Measurements from ENCODE around the gene PDIA5. TPM values are rescaled to one million over a fixed set of nuclear protein-coding genes. Genes with fewer than 3 reads are reported as not detected.

Gene PDIA5
- polyA plus RNA-seq, 1 donor (not counting 4 experiments of a cell fraction or from before 2014, with no cell fraction given), result 29.8 TPM

DNA sequence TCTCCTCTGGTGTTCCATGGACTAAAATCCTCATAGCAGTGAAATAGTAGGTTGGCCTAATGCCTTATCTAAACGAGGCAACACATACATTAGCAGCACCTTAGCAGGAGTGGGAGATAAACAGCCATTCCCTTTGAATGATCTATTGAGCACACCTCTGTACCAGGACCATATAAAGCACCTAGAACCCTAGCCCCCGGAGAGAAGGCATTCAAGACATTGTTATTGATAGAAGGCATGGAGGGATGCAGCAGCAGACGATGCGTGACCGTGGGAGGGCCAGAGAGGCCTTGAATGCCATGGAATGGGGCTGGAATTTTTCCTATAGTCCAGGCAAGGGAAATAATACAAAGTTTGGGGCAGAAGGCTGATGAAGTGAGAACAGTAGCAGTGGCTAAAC, 32.7 kb upstream of the PDIA5 start:
- no peak for TF ChIP-seq EZH2 (IDR thresholded peaks at IDR 0.05; ENCODE audit: low read length)
- TF ChIP-seq, protein P1, sequence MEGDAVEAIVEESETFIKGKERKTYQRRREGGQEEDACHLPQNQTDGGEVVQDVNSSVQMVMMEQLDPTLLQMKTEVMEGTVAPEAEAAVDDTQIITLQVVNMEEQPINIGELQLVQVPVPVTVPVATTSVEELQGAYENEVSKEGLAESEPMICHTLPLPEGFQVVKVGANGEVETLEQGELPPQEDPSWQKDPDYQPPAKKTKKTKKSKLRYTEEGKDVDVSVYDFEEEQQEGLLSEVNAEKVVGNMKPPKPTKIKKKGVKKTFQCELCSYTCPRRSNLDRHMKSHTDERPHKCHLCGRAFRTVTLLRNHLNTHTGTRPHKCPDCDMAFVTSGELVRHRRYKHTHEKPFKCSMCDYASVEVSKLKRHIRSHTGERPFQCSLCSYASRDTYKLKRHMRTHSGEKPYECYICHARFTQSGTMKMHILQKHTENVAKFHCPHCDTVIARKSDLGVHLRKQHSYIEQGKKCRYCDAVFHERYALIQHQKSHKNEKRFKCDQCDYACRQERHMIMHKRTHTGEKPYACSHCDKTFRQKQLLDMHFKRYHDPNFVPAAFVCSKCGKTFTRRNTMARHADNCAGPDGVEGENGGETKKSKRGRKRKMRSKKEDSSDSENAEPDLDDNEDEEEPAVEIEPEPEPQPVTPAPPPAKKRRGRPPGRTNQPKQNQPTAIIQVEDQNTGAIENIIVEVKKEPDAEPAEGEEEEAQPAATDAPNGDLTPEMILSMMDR (optimal IDR thresholded peaks at IDR 0.05 in 1 of 3, IDR thresholded peaks at IDR 0.05 in 1 of 3, conservative IDR thresholded peaks at IDR 0.05 in 1 of 3; ENCODE audit: extremely low read depth in 1 of 3, insufficient read depth in 2 of 3, low read length in 3 of 3), result no peak
- Histone ChIP-seq H3K4me3 (ENCODE audit: control insufficient read depth in 2 of 3, extremely low read depth in 1 of 3, insufficient read depth in 2 of 3, low read depth in 1 of 3, low read length in 3 of 3) (no peak overlapping the region), H3K27me3 (ENCODE audit: control insufficient read depth, extremely low read depth, insufficient read depth, low read length) (peaks cover 15% of the 10 kb centered on the region), H3K36me3 (ENCODE audit: control insufficient read depth in 2 of 2, extremely low read depth in 1 of 2, insufficient read depth in 2 of 2, low read length in 2 of 2) (no peaks in the 10 kb centered on the region), H3K4me1 (ENCODE audit: control insufficient read depth, extremely low read depth, insufficient read depth, low read length) (peaks cover under 1% of the 10 kb centered on the region), H3K4me2 (ENCODE audit: control insufficient read depth, extremely low read depth, insufficient read depth, low read depth, low read length) (no peak overlapping the region), H3K9ac (ENCODE audit: control insufficient read depth, extremely low read depth, insufficient read depth, low read length) (no peak overlapping the region), H3K79me2 (ENCODE audit: control insufficient read depth, insufficient read depth, low read length) (no peaks in the 10 kb centered on the region), H4K20me1 (ENCODE audit: control insufficient read depth, extremely low read depth, insufficient read depth, low read length) (no peaks in the 10 kb centered on the region), H2AFZ (ENCODE audit: control insufficient read depth, low read length) (no peak overlapping the region), H3K9me1 (ENCODE audit: control insufficient read depth, extremely low read depth, insufficient read depth, low read length) (no peaks in the 10 kb centered on the region), H3K9me3 (ENCODE audit: control insufficient read depth, low read depth, low read length) (no peaks in the 10 kb centered on the region), H3K27ac (ENCODE audit: control insufficient read depth, insufficient read depth, low read length) (no peak overlapping the region)
- DNase-seq (ENCODE audit: low read depth, low spot score) (no peak), FAIRE-seq (no peak)
- dilution Hi-C loops (cut with MboI; ENCODE audit: extremely low pct_ligation_motif_present, low sequenced_read_pairs), result no loop called here

DNA sequence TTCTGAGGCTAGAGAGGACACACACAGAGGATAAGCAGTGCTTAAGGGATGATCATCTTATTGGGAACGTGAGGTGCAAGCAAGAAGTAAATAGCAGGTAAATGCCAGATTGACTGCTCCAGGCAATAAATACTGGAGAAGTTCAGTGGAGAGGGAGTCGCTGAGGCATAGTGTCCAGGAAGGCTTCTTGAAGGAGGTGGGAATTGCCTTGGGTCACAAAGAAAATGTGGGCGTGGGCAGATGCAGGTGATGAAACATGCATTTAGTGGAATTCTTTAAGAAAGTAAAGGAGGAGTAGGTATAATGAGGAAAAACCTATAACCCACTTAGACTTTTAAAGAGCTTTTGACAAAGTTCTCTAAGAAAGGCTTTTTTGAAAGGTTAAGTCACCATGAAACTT, 31.8 kb upstream of the PDIA5 start:
- H3K4me3 ChIP-seq (ENCODE audit: control insufficient read depth in 2 of 3, extremely low read depth in 1 of 3, insufficient read depth in 2 of 3, low read depth in 1 of 3, low read length in 3 of 3), result no peak overlapping the region
- H3K9ac ChIP-seq (ENCODE audit: control insufficient read depth, extremely low read depth, insufficient read depth, low read length), result no peak overlapping the region
- no peaks in the 10 kb centered on the region for H4K20me1 ChIP-seq (ENCODE audit: control insufficient read depth, extremely low read depth, insufficient read depth, low read length)
- TF ChIP-seq EZH2 (IDR thresholded peaks at IDR 0.05; ENCODE audit: low read length), result no peak
- TF ChIP-seq, protein P1 (optimal IDR thresholded peaks at IDR 0.05 in 1 of 3, IDR thresholded peaks at IDR 0.05 in 1 of 3, conservative IDR thresholded peaks at IDR 0.05 in 1 of 3; ENCODE audit: extremely low read depth in 1 of 3, insufficient read depth in 2 of 3, low read length in 3 of 3), result no peak
- no peaks in the 10 kb centered on the region for H3K4me1 ChIP-seq (ENCODE audit: control insufficient read depth, extremely low read depth, insufficient read depth, low read length)
- H3K9me1 ChIP-seq (ENCODE audit: control insufficient read depth, extremely low read depth, insufficient read depth, low read length), result no peaks in the 10 kb centered on the region
- no peaks in the 10 kb centered on the region for H3K79me2 ChIP-seq (ENCODE audit: control insufficient read depth, insufficient read depth, low read length)
- H3K27ac ChIP-seq (ENCODE audit: control insufficient read depth, insufficient read depth, low read length), result no peak overlapping the region
- no peak for DNase-seq (ENCODE audit: low read depth, low spot score)
- no peaks in the 10 kb centered on the region for H3K9me3 ChIP-seq (ENCODE audit: control insufficient read depth, low read depth, low read length)
- no peak overlapping the region for H3K4me2 ChIP-seq (ENCODE audit: control insufficient read depth, extremely low read depth, insufficient read depth, low read depth, low read length)
- peaks cover 15% of the 10 kb centered on the region for H3K27me3 ChIP-seq (ENCODE audit: control insufficient read depth, extremely low read depth, insufficient read depth, low read length)
- no peaks in the 10 kb centered on the region for H3K36me3 ChIP-seq (ENCODE audit: control insufficient read depth in 2 of 2, extremely low read depth in 1 of 2, insufficient read depth in 2 of 2, low read length in 2 of 2)
- peak; percentile 29 for FAIRE-seq
- dilution Hi-C loops (cut with MboI; ENCODE audit: extremely low pct_ligation_motif_present, low sequenced_read_pairs), result no loop called here
- no peak overlapping the region for H2AFZ ChIP-seq (ENCODE audit: control insufficient read depth, low read length)

Data from keratinocyte (primary cell).